Measurements from ENCODE around the gene SLC22A4. TPM values are rescaled to one million over a fixed set of nuclear protein-coding genes. Genes with fewer than 3 reads are reported as not detected.

The SLC22A4 gene
- total RNA-seq, 1 donor from 2014 or later, result not detected

- Mint-ChIP-seq H3K4me3 (peak within 1 kb of the TSS; percentile 15), H3K27ac (no peak within 1 kb of the TSS)
- CTCF ChIA-PET, result interaction anchor here (1.1 kb wide), 2 partner anchors 19 to 67 kb away, joined by 3 to 4 read pairs; no protein-coding TSS in a partner anchor
Measured at GRCh38 chr5:132257131-132258101, 36.8 kb upstream of the SLC22A4 start, which contains the start of gene PDLIM4. PDLIM4 (plus strand) TSS chr5:132257696; CDS start chr5:132257735, 39 bp downstream.

DNA sequence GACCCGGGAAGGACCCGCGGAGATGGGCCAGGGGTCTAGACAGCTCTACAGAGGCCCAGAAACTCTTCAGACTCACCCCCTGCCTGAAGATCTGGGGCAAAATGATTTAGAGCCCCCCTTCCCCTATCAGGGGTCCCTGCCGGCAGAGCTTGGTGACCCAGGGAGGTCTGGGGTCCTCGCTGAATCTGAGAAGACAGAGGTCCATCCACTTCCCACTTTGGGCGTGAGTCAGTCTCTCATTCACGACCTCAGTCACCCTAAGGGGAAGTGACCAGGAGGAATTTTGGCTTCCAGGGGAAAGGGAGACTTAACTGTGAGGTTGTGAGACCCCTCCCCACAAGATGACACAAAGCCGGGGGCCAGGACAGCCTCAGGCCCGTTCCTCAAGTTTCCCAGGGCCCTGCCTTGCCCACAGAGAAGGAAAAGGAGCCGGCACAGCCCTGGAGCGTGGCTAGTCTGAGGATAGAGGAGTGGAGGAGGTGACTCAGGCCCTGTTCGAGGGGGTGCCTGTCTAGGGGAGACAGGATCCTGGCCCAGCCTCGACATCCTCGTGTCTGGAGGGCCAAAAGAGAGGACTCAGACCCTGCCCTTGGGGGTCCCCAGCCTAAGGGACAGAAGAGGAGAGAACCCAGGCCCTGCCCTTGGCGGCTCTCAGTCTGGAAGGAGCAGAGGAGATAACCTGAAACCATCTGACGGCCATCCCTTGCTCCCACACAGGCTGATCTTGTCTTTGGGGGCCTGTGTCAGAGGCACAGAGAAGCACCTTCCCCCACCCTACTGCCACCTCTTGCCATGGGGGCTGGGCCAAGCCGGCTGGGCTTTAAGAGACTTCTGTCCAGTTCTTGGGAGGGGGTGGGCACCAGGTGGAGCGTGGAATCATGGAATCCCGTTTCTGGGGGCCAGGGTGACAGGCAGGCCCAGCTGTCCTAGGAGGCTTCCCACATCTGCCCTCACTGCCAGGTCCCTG lies 35.8 kb upstream of the SLC22A4 start:
- Mint-ChIP-seq H3K4me1 (no peaks in the 10 kb centered on the region), H3K9me3 (no peaks in the 10 kb centered on the region), H3K27ac (no peak overlapping the region), H3K27me3 (peaks cover 22% of the 10 kb centered on the region), H3K36me3 (ENCODE audit: low read depth) (no peaks in the 10 kb centered on the region), H3K4me3 (no peak overlapping the region)
- TF ChIP-seq, protein P1, sequence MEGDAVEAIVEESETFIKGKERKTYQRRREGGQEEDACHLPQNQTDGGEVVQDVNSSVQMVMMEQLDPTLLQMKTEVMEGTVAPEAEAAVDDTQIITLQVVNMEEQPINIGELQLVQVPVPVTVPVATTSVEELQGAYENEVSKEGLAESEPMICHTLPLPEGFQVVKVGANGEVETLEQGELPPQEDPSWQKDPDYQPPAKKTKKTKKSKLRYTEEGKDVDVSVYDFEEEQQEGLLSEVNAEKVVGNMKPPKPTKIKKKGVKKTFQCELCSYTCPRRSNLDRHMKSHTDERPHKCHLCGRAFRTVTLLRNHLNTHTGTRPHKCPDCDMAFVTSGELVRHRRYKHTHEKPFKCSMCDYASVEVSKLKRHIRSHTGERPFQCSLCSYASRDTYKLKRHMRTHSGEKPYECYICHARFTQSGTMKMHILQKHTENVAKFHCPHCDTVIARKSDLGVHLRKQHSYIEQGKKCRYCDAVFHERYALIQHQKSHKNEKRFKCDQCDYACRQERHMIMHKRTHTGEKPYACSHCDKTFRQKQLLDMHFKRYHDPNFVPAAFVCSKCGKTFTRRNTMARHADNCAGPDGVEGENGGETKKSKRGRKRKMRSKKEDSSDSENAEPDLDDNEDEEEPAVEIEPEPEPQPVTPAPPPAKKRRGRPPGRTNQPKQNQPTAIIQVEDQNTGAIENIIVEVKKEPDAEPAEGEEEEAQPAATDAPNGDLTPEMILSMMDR (IDR thresholded peaks at IDR 0.05), result no peak
- ATAC-seq (ENCODE audit: low read depth) (no peak), DNase-seq (no peak)
- ChIA-PET POLR2A (no interaction called here), CTCF (no interaction called here)
- intact Hi-C loops (cut with micrococcal nuclease), result no loop called here

More at GRCh38 chr5:132257131-132258101, 36.8 kb upstream of the SLC22A4 start, which contains the start of gene PDLIM4:
- POLR2A ChIA-PET, result interaction anchor here (0.6 kb wide), 1 partner anchor 174 kb away, joined by 3 read pairs; no protein-coding TSS in a partner anchor
- DNase-seq, result no peak
- TF ChIP-seq, protein P1 (IDR thresholded peaks at IDR 0.05), result no peak
- H3K27me3 Mint-ChIP-seq, result peaks cover 22% of the 10 kb centered on the region
- intact Hi-C loops (cut with micrococcal nuclease), result no loop called here
- H3K9me3 Mint-ChIP-seq, result no peaks in the 10 kb centered on the region
- H3K36me3 Mint-ChIP-seq (ENCODE audit: low read depth), result no peaks in the 10 kb centered on the region
- peak; percentile 21 for ATAC-seq (ENCODE audit: low read depth)
- H3K4me1 Mint-ChIP-seq, result no peaks in the 10 kb centered on the region

DNA sequence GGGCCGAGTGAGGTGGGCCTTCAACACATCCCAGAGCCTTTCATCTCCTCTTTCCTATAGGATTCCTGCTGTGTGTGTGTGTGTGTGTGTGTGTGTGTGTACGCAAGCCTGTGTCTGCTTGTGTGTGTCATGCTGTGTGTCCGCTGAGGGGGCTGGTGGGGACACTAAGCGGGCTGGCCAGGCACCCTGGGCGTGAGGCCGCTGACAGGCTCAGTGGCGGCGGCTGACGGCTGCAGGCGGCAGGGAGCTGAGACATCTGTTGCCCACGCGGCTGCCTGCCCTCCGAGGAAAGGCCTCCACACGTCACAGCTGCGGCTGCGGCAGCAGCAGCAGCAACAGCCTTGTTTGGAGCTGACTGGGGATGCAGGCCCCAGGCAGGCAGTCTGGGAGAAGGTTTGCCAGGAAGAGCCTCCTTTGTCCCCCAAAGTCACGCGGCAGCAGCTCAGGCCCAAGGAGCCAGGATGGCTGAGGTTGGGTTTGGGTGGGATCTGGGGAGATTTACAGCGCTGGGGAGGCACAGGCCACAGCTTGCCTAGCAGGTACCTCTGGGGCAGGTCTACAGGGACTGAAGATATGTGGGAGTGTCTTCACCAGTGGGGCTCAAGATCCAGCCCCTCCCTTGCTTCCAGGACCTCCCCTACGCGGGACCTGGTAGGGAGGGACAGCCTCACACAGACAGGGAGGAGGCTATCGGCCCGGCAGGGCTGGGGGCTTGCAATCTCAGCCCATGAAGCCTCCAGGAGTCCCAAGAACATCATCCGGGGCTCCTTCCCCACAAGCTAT lies 34.9 kb upstream of the SLC22A4 start:
- Mint-ChIP-seq H3K27me3 (peaks cover 22% of the 10 kb centered on the region), H3K4me1 (no peaks in the 10 kb centered on the region), H3K27ac (no peak overlapping the region), H3K9me3 (no peaks in the 10 kb centered on the region), H3K36me3 (ENCODE audit: low read depth) (no peaks in the 10 kb centered on the region), H3K4me3 (no peak overlapping the region)
- TF ChIP-seq, protein P1 (IDR thresholded peaks at IDR 0.05), result no peak
- intact Hi-C loops (cut with micrococcal nuclease), result no loop called here
- CTCF ChIA-PET, result no interaction called here
- ATAC-seq (ENCODE audit: low read depth) (no peak), DNase-seq (no peak)
- POLR2A ChIA-PET, result no interaction called here

GRCh38 chr5:132260051-132260450 lies 34.1 kb upstream of the SLC22A4 start:
- H3K4me1 Mint-ChIP-seq, result no peaks in the 10 kb centered on the region
- no peak overlapping the region for H3K27ac Mint-ChIP-seq
- H3K9me3 Mint-ChIP-seq, result no peaks in the 10 kb centered on the region
- no peak for ATAC-seq (ENCODE audit: low read depth)
- no peak for DNase-seq
- POLR2A ChIA-PET, result no interaction called here
- no peak overlapping the region for H3K4me3 Mint-ChIP-seq
- CTCF ChIA-PET, result no interaction called here
- no peaks in the 10 kb centered on the region for H3K36me3 Mint-ChIP-seq (ENCODE audit: low read depth)
- peaks cover 21% of the 10 kb centered on the region for H3K27me3 Mint-ChIP-seq
- intact Hi-C loops (cut with micrococcal nuclease), result no loop called here
- TF ChIP-seq, protein P1 (IDR thresholded peaks at IDR 0.05), result no peak
